ENCODE measurements around the gene FASTKD1. TPM values are rescaled to one million over a fixed set of nuclear protein-coding genes. Genes with fewer than 3 reads are reported as not detected.
"Not testable (repeated sequence)": the region's sequence is repeated elsewhere in the genome, so short reads cannot be mapped to it uniquely, and the experiment has no call there.

Gene FASTKD1
- total RNA-seq (2014; rRNA removed; shearing (Covaris generic)), result 37.3 and 40.4 TPM in 2 replicates

GRCh38 chr2:169573160-169573973 is at the start of gene FASTKD1:
TSS of gene FASTKD1 (minus strand) at chr2:169573865. CDS start at chr2:169572029, 1,836 bp downstream.
- DNase-seq (ENCODE audit: low spot score), result peak; percentile 85

- DNase-seq (ENCODE audit: low spot score), result no peak
Measured at GRCh38 chr2:169623235-169623634, 49.6 kb upstream of the FASTKD1 start.

DNA sequence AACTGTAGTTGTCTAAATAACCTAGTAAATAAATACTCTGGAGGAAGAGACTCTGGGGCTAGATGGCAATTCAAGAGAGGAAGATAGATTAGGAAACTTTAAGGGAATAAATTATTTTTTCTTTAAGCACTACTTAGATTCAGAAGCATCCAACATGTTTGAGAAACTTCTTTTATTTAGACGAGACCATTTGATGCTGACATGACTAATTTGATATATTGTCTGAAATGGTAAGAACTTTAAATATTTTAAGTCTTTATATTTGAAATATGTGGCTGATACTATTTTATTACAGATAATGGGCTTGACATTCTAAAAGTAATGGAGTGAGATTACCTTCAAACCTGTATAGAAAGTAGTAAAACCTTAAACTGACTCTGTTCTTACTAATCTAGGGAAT is 46.8 kb upstream of the FASTKD1 start:
- no peak for DNase-seq (ENCODE audit: low spot score)

DNA sequence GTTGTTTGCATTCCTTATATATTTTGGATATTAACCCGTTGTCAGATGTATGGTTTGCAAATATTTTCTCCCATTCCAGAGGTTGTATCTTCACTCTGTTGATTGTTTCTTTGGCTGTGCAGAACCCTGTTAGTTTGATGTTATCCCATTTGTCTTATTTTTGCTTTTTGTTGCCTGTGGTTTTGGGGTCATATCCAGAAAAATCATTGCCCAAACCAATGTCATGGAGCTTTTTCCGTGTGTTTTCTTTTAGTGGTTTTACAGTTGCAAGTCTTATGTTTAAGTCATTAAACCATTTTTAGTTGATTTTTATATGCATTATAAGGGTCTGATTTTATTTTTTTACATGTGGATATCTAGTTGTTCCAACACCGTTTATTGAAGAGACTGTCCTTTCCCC is 46.3 kb upstream of the FASTKD1 start:
- DNase-seq (ENCODE audit: low spot score), result no peak

- DNase-seq (ENCODE audit: low spot score), result not testable (repeated sequence)
Measured at GRCh38 chr2:169615982-169616381, 42.3 kb upstream of the FASTKD1 start.

DNA sequence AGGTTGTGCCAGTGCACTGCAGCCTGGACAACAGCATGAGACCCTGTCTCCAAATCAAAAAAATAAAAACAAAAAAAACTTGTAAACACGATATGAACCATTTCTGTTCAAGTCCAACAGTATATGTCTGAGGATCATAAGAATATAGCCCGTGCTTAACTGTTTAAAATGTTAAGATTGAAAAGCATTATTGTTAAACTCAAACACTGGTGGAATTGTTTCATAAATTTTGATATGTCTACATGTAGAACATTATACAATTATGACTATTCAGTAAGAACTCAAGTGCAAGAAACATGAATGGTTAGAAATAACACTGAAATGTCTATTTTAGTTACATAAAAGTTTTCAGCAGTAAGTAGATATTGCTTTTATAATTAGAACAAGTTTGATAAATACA is 40.2 kb upstream of the FASTKD1 start:
- no peak for DNase-seq (ENCODE audit: low spot score)

- DNase-seq (ENCODE audit: low spot score), result no peak
Measured at GRCh38 chr2:169609264-169609663, 35.6 kb upstream of the FASTKD1 start.

GRCh38 chr2:169599568-169599967 is 25.9 kb upstream of the FASTKD1 start:
- no peak for DNase-seq (ENCODE audit: low spot score)

GRCh38 chr2:169598982-169599381 is 25.3 kb upstream of the FASTKD1 start:
- no peak for DNase-seq (ENCODE audit: low spot score)

DNA sequence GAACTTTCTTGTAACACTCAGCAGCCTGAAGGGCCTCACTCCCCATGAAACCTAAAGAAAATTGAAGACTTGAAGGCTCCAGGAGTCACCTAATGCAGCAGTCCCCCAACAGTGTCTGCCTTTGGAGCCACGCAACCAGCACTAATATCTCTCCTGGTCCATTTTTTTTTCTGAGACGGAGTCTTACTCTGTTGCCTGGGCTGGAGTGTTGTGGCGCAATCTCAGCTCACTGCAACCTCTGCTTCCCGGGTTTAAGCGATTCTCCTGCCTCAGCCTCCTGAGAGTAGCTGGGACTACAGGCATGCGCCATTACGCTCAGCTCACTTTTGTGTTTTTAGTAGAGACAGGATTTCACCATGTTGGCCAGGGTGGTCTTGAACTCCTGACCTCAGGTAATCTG is 22.9 kb upstream of the FASTKD1 start:
- not testable (repeated sequence) for DNase-seq (ENCODE audit: low spot score)

GRCh38 chr2:169590804-169591203 is 17.1 kb upstream of the FASTKD1 start:
- DNase-seq (ENCODE audit: low spot score), result no peak

DNA sequence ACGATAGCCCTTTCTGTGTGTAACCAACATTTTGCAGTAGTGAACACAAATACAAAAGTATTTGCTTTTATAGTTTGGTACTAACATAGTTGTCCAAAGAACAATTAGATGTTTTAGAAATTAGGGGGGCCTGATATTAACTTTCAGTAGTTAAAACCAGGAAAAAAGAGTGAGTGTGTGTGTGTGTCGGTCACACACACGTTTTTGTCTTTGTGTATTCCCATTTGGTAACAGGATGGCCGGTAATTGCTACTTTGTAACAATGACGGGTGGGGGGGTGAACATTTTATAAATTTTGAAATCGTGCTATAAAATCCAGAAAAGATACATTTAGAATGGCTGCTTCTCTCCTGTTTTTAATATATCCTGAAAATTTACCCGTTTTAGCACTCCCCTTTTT is 12.0 kb upstream of the FASTKD1 start:
- no peak for DNase-seq (ENCODE audit: low spot score)

- DNase-seq (ENCODE audit: low spot score), result peak; percentile 94
Measured at GRCh38 chr2:169584005-169584877, 10.6 kb upstream of the FASTKD1 start, which contains the start of gene PPIG. TSS of gene PPIG (plus strand) at chr2:169584351. CDS start at chr2:169604042, 19,691 bp downstream.

DNA sequence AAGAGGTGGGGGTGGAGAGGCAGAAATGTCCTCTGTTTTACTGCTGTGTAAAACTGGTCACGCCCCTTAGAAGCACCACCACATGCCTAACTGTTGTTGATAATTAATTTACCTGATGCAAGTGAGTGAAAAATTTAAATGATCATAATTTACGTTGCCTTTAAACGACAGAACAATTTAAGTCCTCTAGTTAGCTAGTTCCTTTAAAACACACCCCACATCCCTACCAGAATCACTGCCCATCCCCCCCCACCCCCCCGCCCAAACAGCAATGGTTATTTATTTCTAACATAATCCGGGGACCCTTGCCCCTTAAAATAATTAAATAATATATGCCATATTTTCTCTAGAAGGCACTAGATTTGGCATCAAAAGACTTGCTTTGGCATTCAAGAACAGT is 9.9 kb upstream of the FASTKD1 start:
- no peak for DNase-seq (ENCODE audit: low spot score)

GRCh38 chr2:169582552-169583266 is 9.0 kb upstream of the FASTKD1 start:
- not testable (repeated sequence) for DNase-seq (ENCODE audit: low spot score)

DNA sequence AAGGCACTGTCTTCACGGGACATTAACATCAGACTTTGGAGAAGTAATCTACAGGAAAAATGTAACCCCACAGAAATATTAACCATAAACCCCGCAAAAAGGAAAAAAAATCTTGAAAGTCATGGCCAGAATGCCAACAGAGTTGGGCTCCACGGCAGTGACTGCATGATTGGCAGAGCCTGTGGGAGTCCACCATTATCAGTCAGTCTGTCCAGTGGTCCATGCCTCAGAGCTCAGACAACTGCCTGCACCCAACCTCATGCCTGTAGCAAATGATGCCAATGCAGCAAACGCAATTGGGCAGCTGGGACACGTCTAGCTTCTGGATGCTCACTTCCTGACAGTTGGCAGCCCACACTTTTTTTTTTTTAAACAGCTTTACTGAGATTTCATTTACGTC is 5.4 kb upstream of the FASTKD1 start:
- no peak for DNase-seq (ENCODE audit: low spot score)

GRCh38 chr2:169575264-169575663 is 1.6 kb upstream of the FASTKD1 start:
- not testable (repeated sequence) for DNase-seq (ENCODE audit: low spot score)

DNA sequence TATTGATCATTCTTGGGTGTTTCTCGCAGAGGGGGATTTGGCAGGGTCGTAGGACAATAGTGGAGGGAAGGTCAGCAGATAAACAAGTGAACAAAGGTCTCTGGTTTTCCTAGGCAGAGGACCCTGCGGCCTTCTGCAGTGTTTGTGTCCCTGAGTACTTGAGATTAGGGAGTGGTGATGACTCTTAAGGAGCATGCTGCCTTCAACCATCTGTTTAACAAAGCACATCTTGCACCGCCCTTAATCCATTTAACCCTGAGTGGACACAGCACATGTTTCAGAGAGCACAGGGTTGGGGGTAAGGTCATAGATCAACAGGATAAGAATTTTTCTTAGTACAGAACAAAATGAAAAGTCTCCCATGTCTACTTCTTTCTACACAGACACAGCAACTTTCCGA is 874 bp upstream of the FASTKD1 start:
- not testable (repeated sequence) for DNase-seq (ENCODE audit: low spot score)

GRCh38 chr2:169573974-169574299 is 272 bp upstream of the FASTKD1 start:
- no peak for DNase-seq (ENCODE audit: low spot score)

- DNase-seq (ENCODE audit: low spot score), result no peak
Measured at GRCh38 chr2:169572821-169573159, 875 bp downstream of the FASTKD1 start.

GRCh38 chr2:169572189-169572588 is 1.5 kb downstream of the FASTKD1 start:
- DNase-seq (ENCODE audit: low spot score), result no peak

DNA sequence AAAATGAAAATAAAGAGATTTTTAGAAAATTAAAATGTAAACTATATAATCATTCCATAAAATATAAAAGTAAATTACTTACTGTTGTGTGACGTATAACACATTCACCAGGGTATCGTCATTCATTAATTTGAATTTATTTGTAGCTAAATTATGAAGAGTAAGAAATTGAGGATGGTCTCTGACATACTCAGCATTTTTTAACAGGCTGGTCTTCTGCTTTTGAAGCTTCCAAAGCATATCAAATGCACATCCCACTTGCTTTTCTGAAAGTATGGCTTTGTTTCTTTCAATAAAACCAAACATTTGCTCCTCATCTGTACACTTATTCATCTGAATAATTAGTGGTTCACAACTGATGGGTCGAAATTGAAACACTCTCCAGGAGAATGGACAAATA is 2.1 kb downstream of the FASTKD1 start:
- no peak for DNase-seq (ENCODE audit: low spot score)
